WTC11 (cell line): ENCODE results near the gene B3GAT1. TPM values are rescaled to one million over a fixed set of nuclear protein-coding genes. Genes with fewer than 3 reads are reported as not detected.

ENCODE experiments used
- ATAC-seq: fragments of 200-7000 bp; cut with Tn5 transposase; 2 replicates; pipeline ENCODE4 v1.10.0; 2021; ENCODE audit warnings: mild to moderate bottlenecking, moderate library complexity
- CTCF ChIA-PET: fragments of 300-600 bp; sonication (Branson Sonifier 250); formaldehyde crosslinking; loops from one replicate; lab custom pipeline; 2021; ENCODE audit warnings: antibody characterized with exemption; lab: Charles Lee
- POLR2A ChIA-PET: fragments of 350-600 bp; sonication (Branson Sonifier 250); formaldehyde crosslinking; loops from one replicate; lab custom pipeline; 2021; ENCODE audit warnings: antibody characterized with exemption; lab: Charles Lee
- DNase-seq: peaks from one replicate; pipeline ENCODE4 v3.0.0; 2021; ENCODE audit warnings: low spot score
- H3K27ac Mint-ChIP-seq: 2 replicates; pipeline ENCODE4 v1.8.0; 2021; ENCODE audit warnings: mixed read lengths
- H3K27me3 Mint-ChIP-seq: 2 replicates; pipeline ENCODE4 v1.8.0; 2021; ENCODE audit warnings: low read depth, mild to moderate bottlenecking, moderate library complexity, mixed read lengths
- H3K36me3 Mint-ChIP-seq: 2 replicates; pipeline ENCODE4 v1.8.0; 2021; ENCODE audit warnings: mixed read lengths
- H3K4me1 Mint-ChIP-seq: 2 replicates; pipeline ENCODE4 v1.8.0; 2022; ENCODE audit warnings: mixed read lengths
- H3K4me3 Mint-ChIP-seq: 2 replicates; pipeline ENCODE4 v1.8.0; 2021; ENCODE audit warnings: mild to moderate bottlenecking, moderate library complexity, mixed read lengths
- H3K9me3 Mint-ChIP-seq: 2 replicates; pipeline ENCODE4 v1.8.0; 2021; ENCODE audit warnings: mixed read lengths
- AFF4 ChIP-seq: sonication (generic); formaldehyde crosslinking; IDR thresholded peaks from 2 replicates; pipeline ENCODE4 v1.8.1; 2023; ENCODE audit warnings: mild to moderate bottlenecking, missing genetic modification reagents, borderline replicate concordance
- CBFB ChIP-seq: sonication (generic); formaldehyde crosslinking; IDR thresholded peaks from 2 replicates; pipeline ENCODE4 v1.8.1; 2022; ENCODE audit warnings: mild to moderate bottlenecking, low read depth, missing genetic modification reagents
- CREB1 ChIP-seq: sonication (generic); formaldehyde crosslinking; IDR thresholded peaks from 2 replicates; pipeline ENCODE4 v1.8.0; 2023; ENCODE audit warnings: mild to moderate bottlenecking, missing genetic modification reagents
- E2F5 ChIP-seq: sonication (generic); formaldehyde crosslinking; IDR thresholded peaks from 2 replicates; pipeline ENCODE4 v1.8.1; 2022; ENCODE audit warnings: mild to moderate bottlenecking, moderate library complexity, missing genetic modification reagents
- ESRRA ChIP-seq: sonication (generic); formaldehyde crosslinking; IDR thresholded peaks from 2 replicates; pipeline ENCODE4 v1.8.1; 2022; ENCODE audit warnings: mild to moderate bottlenecking, missing genetic modification reagents, borderline replicate concordance
- FOXP1 ChIP-seq: sonication (generic); formaldehyde crosslinking; IDR thresholded peaks from 2 replicates; pipeline ENCODE4 v1.8.0; 2022; ENCODE audit warnings: missing genetic modification reagents, mild to moderate bottlenecking, moderate library complexity, borderline replicate concordance
- GRHL2 ChIP-seq: fragments of 250-450 bp; sonication (Bioruptor Pico); IDR thresholded peaks from 2 replicates; pipeline ENCODE4 v1.8.0; 2022; ENCODE audit warnings: mild to moderate bottlenecking, moderate library complexity; ENCODE audit not compliant: insufficient replicate concordance, severe bottlenecking
- IRF1 ChIP-seq: sonication (generic); formaldehyde crosslinking; IDR thresholded peaks from 2 replicates; pipeline ENCODE4 v1.8.0; 2023; ENCODE audit warnings: missing genetic modification reagents
- IRF2 ChIP-seq: sonication (generic); formaldehyde crosslinking; IDR thresholded peaks from 2 replicates; pipeline ENCODE4 v1.8.0; 2022; ENCODE audit warnings: low read depth, missing genetic modification reagents, borderline replicate concordance
- NFE2L1 ChIP-seq: sonication (generic); formaldehyde crosslinking; IDR thresholded peaks from 2 replicates; pipeline ENCODE4 v1.8.1; 2023; ENCODE audit warnings: missing genetic modification reagents
- NR1H2 ChIP-seq: sonication (generic); formaldehyde crosslinking; IDR thresholded peaks from 2 replicates; pipeline ENCODE4 v1.9.0; 2021; ENCODE audit warnings: mild to moderate bottlenecking, moderate library complexity, missing genetic modification reagents
- NR3C1 ChIP-seq: sonication (generic); formaldehyde crosslinking; conservative IDR thresholded peaks from 2 replicates; pipeline ENCODE4 v1.8.1; 2023; ENCODE audit warnings: low read depth, mild to moderate bottlenecking, missing genetic modification reagents
- RORB ChIP-seq: fragments of 250-450 bp; sonication (Bioruptor Pico); IDR thresholded peaks from 2 replicates; pipeline ENCODE4 v1.9.0; 2021; ENCODE audit warnings: mild to moderate bottlenecking
- SOX15 ChIP-seq: fragments of 250-450 bp; sonication (Bioruptor Pico); IDR thresholded peaks from 2 replicates; pipeline ENCODE4 v1.9.0; 2021; ENCODE audit warnings: mild to moderate bottlenecking
- SP1 ChIP-seq: sonication (generic); formaldehyde crosslinking; conservative IDR thresholded peaks from 2 replicates; pipeline ENCODE4 v1.8.1; 2022; ENCODE audit warnings: missing genetic modification reagents
- ZNF219 ChIP-seq: sonication (generic); formaldehyde crosslinking; IDR thresholded peaks from 2 replicates; pipeline ENCODE4 v1.8.0; 2023; ENCODE audit warnings: missing genetic modification reagents, mild to moderate bottlenecking, borderline replicate concordance
- total RNA-seq: library from RNA; stranded (reverse); gene quantifications from 3 replicates; pipeline ENCODE4 v1.2.3, GENCODE V29; 2021
- TF ChIP-seq, protein P1 (sequence below): sonication (generic); formaldehyde crosslinking; IDR thresholded peaks from 2 replicates; pipeline ENCODE4 v1.8.0; 2022; ENCODE audit warnings: mild to moderate bottlenecking, missing genetic modification reagents
- TF ChIP-seq, protein P2 (sequence below): fragments of 200-600 bp; IDR thresholded peaks from 2 replicates; pipeline ENCODE4 v1.8.0; 2022; ENCODE audit warnings: antibody characterized with exemption
- TF ChIP-seq, protein P3 (sequence below): sonication (generic); formaldehyde crosslinking; IDR thresholded peaks from 2 replicates; pipeline ENCODE4 v1.8.1; 2023; ENCODE audit warnings: mild to moderate bottlenecking, missing genetic modification reagents

B3GAT1 gene
- total RNA-seq, 1 experiment from 2014 or later: 30.0 TPM

GRCh38 chr11:134379241-134379640 is 32.8 kb downstream of the B3GAT1 start:
- POLR2A ChIA-PET: no interaction called here
- Mint-ChIP-seq H3K36me3 (peaks cover 17% of the 10 kb centered on the region), H3K27me3 (no peaks in the 10 kb centered on the region), H3K9me3 (no peaks in the 10 kb centered on the region), H3K4me1 (peaks cover 12% of the 10 kb centered on the region), H3K4me3 (no peak overlapping the region), H3K27ac (no peak overlapping the region)
- DNase-seq: no peak
- CTCF ChIA-PET: no interaction called here
- ATAC-seq: no peak
- TF ChIP-seq AFF4 (no peak), NR3C1 (CRISPR knock-in tag) (no peak), SP1 (CRISPR knock-in tag) (no peak), CREB1 (CRISPR knock-in tag) (no peak), SOX15 (no peak), NFE2L1 (CRISPR knock-in tag) (no peak), GRHL2 (no peak), CBFB (CRISPR knock-in tag) (no peak)
- TF ChIP-seq, protein P1, sequence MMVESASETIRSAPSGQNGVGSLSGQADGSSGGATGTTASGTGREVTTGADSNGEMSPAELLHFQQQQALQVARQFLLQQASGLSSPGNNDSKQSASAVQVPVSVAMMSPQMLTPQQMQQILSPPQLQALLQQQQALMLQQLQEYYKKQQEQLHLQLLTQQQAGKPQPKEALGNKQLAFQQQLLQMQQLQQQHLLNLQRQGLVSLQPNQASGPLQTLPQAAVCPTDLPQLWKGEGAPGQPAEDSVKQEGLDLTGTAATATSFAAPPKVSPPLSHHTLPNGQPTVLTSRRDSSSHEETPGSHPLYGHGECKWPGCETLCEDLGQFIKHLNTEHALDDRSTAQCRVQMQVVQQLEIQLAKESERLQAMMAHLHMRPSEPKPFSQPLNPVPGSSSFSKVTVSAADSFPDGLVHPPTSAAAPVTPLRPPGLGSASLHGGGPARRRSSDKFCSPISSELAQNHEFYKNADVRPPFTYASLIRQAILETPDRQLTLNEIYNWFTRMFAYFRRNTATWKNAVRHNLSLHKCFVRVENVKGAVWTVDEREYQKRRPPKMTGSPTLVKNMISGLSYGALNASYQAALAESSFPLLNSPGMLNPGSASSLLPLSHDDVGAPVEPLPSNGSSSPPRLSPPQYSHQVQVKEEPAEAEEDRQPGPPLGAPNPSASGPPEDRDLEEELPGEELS: no peak

GRCh38 chr11:134377876-134378275 is 34.2 kb downstream of the B3GAT1 start:
- Mint-ChIP-seq H3K36me3 (peaks cover 15% of the 10 kb centered on the region), H3K27me3 (no peaks in the 10 kb centered on the region), H3K4me1 (peaks cover 13% of the 10 kb centered on the region), H3K9me3 (no peaks in the 10 kb centered on the region), H3K4me3 (no peak overlapping the region), H3K27ac (no peak overlapping the region)
- ATAC-seq: no peak
- DNase-seq: no peak
- POLR2A ChIA-PET: no interaction called here
- CTCF ChIA-PET: no interaction called here
- TF ChIP-seq RORB (CRISPR knock-in tag) (no peak), NR1H2 (CRISPR knock-in tag) (no peak), ESRRA (CRISPR knock-in tag) (no peak), E2F5 (CRISPR knock-in tag) (no peak), FOXP1 (no peak), IRF1 (CRISPR knock-in tag) (no peak), SOX15 (no peak), IRF2 (CRISPR knock-in tag) (no peak), ZNF219 (CRISPR knock-in tag) (no peak)
- TF ChIP-seq, protein P2, sequence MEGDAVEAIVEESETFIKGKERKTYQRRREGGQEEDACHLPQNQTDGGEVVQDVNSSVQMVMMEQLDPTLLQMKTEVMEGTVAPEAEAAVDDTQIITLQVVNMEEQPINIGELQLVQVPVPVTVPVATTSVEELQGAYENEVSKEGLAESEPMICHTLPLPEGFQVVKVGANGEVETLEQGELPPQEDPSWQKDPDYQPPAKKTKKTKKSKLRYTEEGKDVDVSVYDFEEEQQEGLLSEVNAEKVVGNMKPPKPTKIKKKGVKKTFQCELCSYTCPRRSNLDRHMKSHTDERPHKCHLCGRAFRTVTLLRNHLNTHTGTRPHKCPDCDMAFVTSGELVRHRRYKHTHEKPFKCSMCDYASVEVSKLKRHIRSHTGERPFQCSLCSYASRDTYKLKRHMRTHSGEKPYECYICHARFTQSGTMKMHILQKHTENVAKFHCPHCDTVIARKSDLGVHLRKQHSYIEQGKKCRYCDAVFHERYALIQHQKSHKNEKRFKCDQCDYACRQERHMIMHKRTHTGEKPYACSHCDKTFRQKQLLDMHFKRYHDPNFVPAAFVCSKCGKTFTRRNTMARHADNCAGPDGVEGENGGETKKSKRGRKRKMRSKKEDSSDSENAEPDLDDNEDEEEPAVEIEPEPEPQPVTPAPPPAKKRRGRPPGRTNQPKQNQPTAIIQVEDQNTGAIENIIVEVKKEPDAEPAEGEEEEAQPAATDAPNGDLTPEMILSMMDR: no peak
- TF ChIP-seq, protein P3, sequence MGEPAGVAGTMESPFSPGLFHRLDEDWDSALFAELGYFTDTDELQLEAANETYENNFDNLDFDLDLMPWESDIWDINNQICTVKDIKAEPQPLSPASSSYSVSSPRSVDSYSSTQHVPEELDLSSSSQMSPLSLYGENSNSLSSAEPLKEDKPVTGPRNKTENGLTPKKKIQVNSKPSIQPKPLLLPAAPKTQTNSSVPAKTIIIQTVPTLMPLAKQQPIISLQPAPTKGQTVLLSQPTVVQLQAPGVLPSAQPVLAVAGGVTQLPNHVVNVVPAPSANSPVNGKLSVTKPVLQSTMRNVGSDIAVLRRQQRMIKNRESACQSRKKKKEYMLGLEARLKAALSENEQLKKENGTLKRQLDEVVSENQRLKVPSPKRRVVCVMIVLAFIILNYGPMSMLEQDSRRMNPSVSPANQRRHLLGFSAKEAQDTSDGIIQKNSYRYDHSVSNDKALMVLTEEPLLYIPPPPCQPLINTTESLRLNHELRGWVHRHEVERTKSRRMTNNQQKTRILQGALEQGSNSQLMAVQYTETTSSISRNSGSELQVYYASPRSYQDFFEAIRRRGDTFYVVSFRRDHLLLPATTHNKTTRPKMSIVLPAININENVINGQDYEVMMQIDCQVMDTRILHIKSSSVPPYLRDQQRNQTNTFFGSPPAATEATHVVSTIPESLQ (CRISPR knock-in tag): no peak
